ENCODE results near the gene FAM47E.

DNA sequence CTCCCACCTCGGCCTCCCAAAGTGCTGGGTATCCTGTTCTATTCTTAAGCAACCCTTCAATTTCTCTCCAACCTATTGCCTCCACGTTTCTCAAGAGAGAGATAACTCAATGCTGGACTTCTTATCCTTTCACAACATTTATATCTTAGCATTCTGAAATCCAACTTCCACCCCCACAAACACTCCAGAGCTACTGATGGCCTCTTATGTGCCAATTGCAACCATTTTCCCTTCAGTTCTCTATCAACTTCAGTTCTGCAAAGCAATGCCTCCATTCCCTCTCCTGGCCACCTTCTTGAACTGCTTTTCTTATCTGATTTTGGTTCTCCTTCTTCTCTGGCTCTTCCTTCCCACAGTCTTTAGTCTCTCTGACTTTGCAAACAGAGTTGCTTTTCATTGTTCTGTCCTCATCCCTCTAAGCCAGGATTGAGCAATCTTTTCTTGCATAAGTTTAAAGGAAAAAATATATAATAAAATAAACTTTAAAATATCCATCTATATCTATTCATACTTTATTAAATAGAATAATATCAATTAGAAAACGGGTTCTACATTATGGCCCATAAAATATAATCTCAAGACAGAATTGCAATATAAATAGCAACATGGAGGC is 51.4 kb downstream of the FAM47E start:
- TF ChIP-seq, protein P1, sequence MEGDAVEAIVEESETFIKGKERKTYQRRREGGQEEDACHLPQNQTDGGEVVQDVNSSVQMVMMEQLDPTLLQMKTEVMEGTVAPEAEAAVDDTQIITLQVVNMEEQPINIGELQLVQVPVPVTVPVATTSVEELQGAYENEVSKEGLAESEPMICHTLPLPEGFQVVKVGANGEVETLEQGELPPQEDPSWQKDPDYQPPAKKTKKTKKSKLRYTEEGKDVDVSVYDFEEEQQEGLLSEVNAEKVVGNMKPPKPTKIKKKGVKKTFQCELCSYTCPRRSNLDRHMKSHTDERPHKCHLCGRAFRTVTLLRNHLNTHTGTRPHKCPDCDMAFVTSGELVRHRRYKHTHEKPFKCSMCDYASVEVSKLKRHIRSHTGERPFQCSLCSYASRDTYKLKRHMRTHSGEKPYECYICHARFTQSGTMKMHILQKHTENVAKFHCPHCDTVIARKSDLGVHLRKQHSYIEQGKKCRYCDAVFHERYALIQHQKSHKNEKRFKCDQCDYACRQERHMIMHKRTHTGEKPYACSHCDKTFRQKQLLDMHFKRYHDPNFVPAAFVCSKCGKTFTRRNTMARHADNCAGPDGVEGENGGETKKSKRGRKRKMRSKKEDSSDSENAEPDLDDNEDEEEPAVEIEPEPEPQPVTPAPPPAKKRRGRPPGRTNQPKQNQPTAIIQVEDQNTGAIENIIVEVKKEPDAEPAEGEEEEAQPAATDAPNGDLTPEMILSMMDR (IDR thresholded peaks at IDR 0.05): no peak
- TF ChIP-seq POLR2A (IDR thresholded peaks at IDR 0.05) (no peak), POLR2AphosphoS5 (IDR thresholded peaks at IDR 0.05) (no peak), EP300 (IDR thresholded peaks at IDR 0.05) (no peak)
